Common myeloid progenitor, CD34-positive (primary cell): ENCODE results near the gene PRKCB.

Experiments
- CTCF ChIA-PET: fragments of 350-600 bp; sonication (Branson Sonifier 250); formaldehyde crosslinking; loops from one replicate; lab custom pipeline; 2021; ENCODE audit warnings: antibody characterized with exemption; lab: Charles Lee
- POLR2A ChIA-PET: fragments of 350-600 bp; sonication (Branson Sonifier 250); formaldehyde crosslinking; loops from one replicate; lab custom pipeline; 2021; ENCODE audit warnings: antibody characterized with exemption; lab: Charles Lee
- DNase-seq, 3 donors: peaks; one replicate each; pipeline versions ENCODE4 v3.0.0 to v3.0.0-alpha.2; 2013
- H3K27ac ChIP-seq, 2 experiments: 1 replicate in 1 of 2; 2 replicates in 1 of 2; pipeline ENCODE4 v1.7.0; 2013; ENCODE audit warnings: inconsistent platforms in 2 of 2, low read length in 2 of 2, mild to moderate bottlenecking in 2 of 2, low read depth in 1 of 2, moderate library complexity in 1 of 2; ENCODE audit not compliant: severe bottlenecking in 2 of 2, insufficient read depth in 1 of 2, poor library complexity in 1 of 2
- H3K27me3 ChIP-seq, 5 experiments: replicated peaks in 2 of 5; 1 replicate in 3 of 5; 2 replicates in 2 of 5; pipeline versions ENCODE4 v1.6.1 to v1.7.0; 2013; ENCODE audit warnings: low read length in 4 of 5, mild to moderate bottlenecking in 2 of 5, moderate library complexity in 2 of 5, inconsistent platforms in 1 of 5; ENCODE audit not compliant: insufficient read depth in 5 of 5, control insufficient read depth in 4 of 5
- H3K36me3 ChIP-seq, 4 experiments: 1 replicate in 2 of 4; 2 replicates in 2 of 4; pipeline versions ENCODE4 v1.6.1 to v1.7.0; 2013; ENCODE audit warnings: low read length in 3 of 4, control low read depth in 1 of 4, mild to moderate bottlenecking in 1 of 4; ENCODE audit not compliant: control insufficient read depth in 4 of 4, insufficient read depth in 4 of 4
- H3K4me1 ChIP-seq, 4 experiments: 1 replicate in 3 of 4; 2 replicates in 1 of 4; pipeline versions ENCODE4 v1.6.1 to v1.7.1; 2013; ENCODE audit warnings: low read length in 3 of 4, mild to moderate bottlenecking in 3 of 4, control low read depth in 1 of 4, inconsistent platforms in 1 of 4, moderate library complexity in 1 of 4; ENCODE audit not compliant: control insufficient read depth in 4 of 4, insufficient read depth in 4 of 4; ENCODE audit errors: control extremely low read depth in 1 of 4
- H3K4me3 ChIP-seq, 7 experiments: 1 replicate in 4 of 7; 2 replicates in 3 of 7; pipeline versions ENCODE4 v1.5.1 to v1.7.0; 2013; ENCODE audit warnings: mild to moderate bottlenecking in 7 of 7, low read length in 6 of 7, moderate library complexity in 6 of 7, inconsistent platforms in 2 of 7, low read depth in 2 of 7, control low read depth in 1 of 7; ENCODE audit not compliant: insufficient read depth in 4 of 7, control insufficient read depth in 1 of 7; ENCODE audit errors: extremely low read depth in 1 of 7
- H3K9me3 ChIP-seq, 5 experiments: 1 replicate in 4 of 5; 2 replicates in 1 of 5; pipeline versions ENCODE4 v1.6.1 to v1.7.1; 2013; ENCODE audit warnings: low read length in 4 of 5, mild to moderate bottlenecking in 2 of 5, inconsistent platforms in 1 of 5, low read depth in 1 of 5, moderate library complexity in 1 of 5; ENCODE audit not compliant: control insufficient read depth in 4 of 5, insufficient read depth in 2 of 5; ENCODE audit errors: control extremely low read depth in 1 of 5
- WGBS: methylation state at CpG from one replicate; pipeline ENCODE4 v1.1.5; 2013; ENCODE audit not compliant: insufficient coverage; 5-methylcytosine and 5-hydroxymethylcytosine counted together

Gene PRKCB

GRCh38 chr16:23868136-23868535 is 32.4 kb downstream of the PRKCB start:
- CTCF ChIA-PET: interaction anchor here (0.9 to 3.2 kb wide), 4 partner anchors 9 to 65 kb away, joined by 3 to 10 read pairs (median 5); no protein-coding TSS in a partner anchor
- POLR2A ChIA-PET: no interaction called here

GRCh38 chr16:23869052-23869451 is 33.3 kb downstream of the PRKCB start:
- WGBS: no CpG with 5 or more reads among the region's 5 CpGs
- H3K27me3 ChIP-seq: no peaks in the 10 kb centered on the region
- peaks cover 31 to 65% (median 50%) of the 10 kb centered on the region in 4 experiments for H3K4me1 ChIP-seq
- no peaks in the 10 kb centered on the region for H3K9me3 ChIP-seq
- POLR2A ChIA-PET: no interaction called here
- DNase-seq: no peak
- peaks cover 0 to 4% (median 0%) of the 10 kb centered on the region in 4 experiments for H3K36me3 ChIP-seq
- CTCF ChIA-PET: interaction anchor here (0.9 to 3.2 kb wide), 4 partner anchors 9 to 66 kb away, joined by 3 to 10 read pairs (median 5); no protein-coding TSS in a partner anchor
- H3K27ac ChIP-seq: no peak overlapping the region
- H3K4me3 ChIP-seq: no peak overlapping the region

More at GRCh38 chr16:23868136-23868535, 32.4 kb downstream of the PRKCB start:
- WGBS: 0% methylated on average over 1 of the region's 1 CpG
- Histone ChIP-seq H3K27me3 (no peaks in the 10 kb centered on the region), H3K4me1 (peaks cover 34 to 66% (median 47%) of the 10 kb centered on the region in 4 experiments), H3K27ac (no peak overlapping the region), H3K36me3 (peaks cover 0 to 4% (median 0%) of the 10 kb centered on the region in 4 experiments), H3K9me3 (no peaks in the 10 kb centered on the region), H3K4me3 (no peak overlapping the region)
- peak in 1 of 3 donors; percentile 60 for DNase-seq

- Histone ChIP-seq H3K4me3 (no peak overlapping the region), H3K9me3 (no peaks in the 10 kb centered on the region), H3K27me3 (no peaks in the 10 kb centered on the region), H3K27ac (no peak overlapping the region), H3K36me3 (peaks cover 0 to 4% (median 0%) of the 10 kb centered on the region in 4 experiments), H3K4me1 (peaks cover 17 to 62% (median 50%) of the 10 kb centered on the region in 4 experiments)
- POLR2A ChIA-PET: interaction anchor here (0.6 to 0.7 kb wide), 2 partner anchors 34 to 95 kb away, joined by 3 to 6 read pairs; no protein-coding TSS in a partner anchor
- CTCF ChIA-PET: interaction anchor here (1.0 to 4.9 kb wide), 6 partner anchors 10 to 139 kb away, joined by 3 to 15 read pairs (median 4); no protein-coding TSS in a partner anchor
- 42% methylated on average over 2 of the region's 3 CpGs for WGBS
- DNase-seq: no peak
These were observed 36.1 kb downstream of the PRKCB start for GRCh38 chr16:23871924-23872323.

DNA sequence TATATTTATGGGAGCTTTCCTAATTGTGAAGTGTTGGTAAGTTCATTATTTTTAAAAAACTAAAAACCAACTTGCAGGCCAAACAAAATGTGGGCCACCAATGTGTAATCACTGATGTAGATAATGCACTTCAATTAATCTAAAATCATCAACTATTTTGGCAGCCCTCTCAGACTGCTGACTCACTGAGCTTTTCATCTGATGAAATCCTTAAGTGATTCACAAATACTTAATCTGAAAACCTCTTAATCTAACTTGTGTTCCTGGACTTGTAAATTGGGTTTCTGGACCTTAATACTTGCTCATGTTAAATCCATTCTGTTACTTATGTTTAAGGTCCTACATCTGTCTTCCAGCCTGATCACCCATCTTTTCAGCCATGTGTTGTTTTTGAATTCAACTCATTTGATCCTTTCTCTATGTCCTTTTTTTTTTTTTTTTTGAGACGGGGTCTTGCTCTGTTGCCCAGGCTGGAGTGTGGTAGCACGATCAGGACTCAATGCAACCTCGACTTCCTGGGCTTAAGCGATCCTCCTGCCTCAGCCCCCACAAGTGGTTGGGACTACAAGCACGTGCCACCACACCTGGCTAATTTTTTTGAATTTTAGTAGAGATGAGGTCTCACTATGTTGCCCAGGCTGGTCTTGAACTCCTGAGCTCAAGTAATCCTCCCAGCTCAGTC is 39.0 kb downstream of the PRKCB start:
- DNase-seq: peak in 2 of 3 donors; percentile 69 to 76
- POLR2A ChIA-PET: interaction anchor here (0.7 to 1.3 kb wide), 2 partner anchors 16 to 78 kb away, joined by 3 read pairs; no protein-coding TSS in a partner anchor
- Histone ChIP-seq H3K27ac (peak overlapping the region in 1 of 2 experiments; percentile 43), H3K27me3 (no peaks in the 10 kb centered on the region), H3K4me3 (no peak overlapping the region), H3K9me3 (no peaks in the 10 kb centered on the region), H3K4me1 (peaks cover 18 to 66% (median 52%) of the 10 kb centered on the region in 4 experiments), H3K36me3 (peaks cover 0 to 7% (median 0%) of the 10 kb centered on the region in 4 experiments)
- CTCF ChIA-PET: interaction anchor here (1.0 to 4.9 kb wide), 4 partner anchors 11 to 136 kb away, joined by 4 to 15 read pairs (median 6); no protein-coding TSS in a partner anchor
- 63% methylated on average over 3 of the region's 5 CpGs for WGBS

GRCh38 chr16:23876256-23876896 is 40.6 kb downstream of the PRKCB start:
- H3K9me3 ChIP-seq: no peaks in the 10 kb centered on the region
- WGBS: 41% methylated on average over 4 of the region's 6 CpGs
- peak overlapping the region in 1 of 2 experiments; percentile 47 for H3K27ac ChIP-seq
- H3K27me3 ChIP-seq: no peaks in the 10 kb centered on the region
- H3K4me1 ChIP-seq: peaks cover 31 to 80% (median 61%) of the 10 kb centered on the region in 4 experiments
- H3K36me3 ChIP-seq: peaks cover 0 to 3% (median 0%) of the 10 kb centered on the region in 4 experiments
- ChIA-PET POLR2A (interaction anchor here (0.9 to 1.0 kb wide), 2 partner anchors 19 to 164 kb away, joined by 3 to 4 read pairs; no protein-coding TSS in a partner anchor), CTCF (interaction anchor here (0.6 to 5.7 kb wide), 23 partner anchors 14 to 168 kb away, joined by 3 to 117 read pairs (median 6); no protein-coding TSS in a partner anchor)
- peak overlapping the region in 2 of 7 experiments; percentile 21 to 23 for H3K4me3 ChIP-seq
- DNase-seq: no peak

- Histone ChIP-seq H3K27me3 (no peaks in the 10 kb centered on the region), H3K36me3 (peaks cover 0 to 3% (median 0%) of the 10 kb centered on the region in 4 experiments), H3K9me3 (no peaks in the 10 kb centered on the region), H3K4me3 (no peak overlapping the region), H3K27ac (no peak overlapping the region), H3K4me1 (peaks cover 36 to 78% (median 61%) of the 10 kb centered on the region in 4 experiments)
- POLR2A ChIA-PET: interaction anchor here (0.6 to 1.0 kb wide), 3 partner anchors 18 to 308 kb away, joined by 3 to 4 read pairs (median 4); no protein-coding TSS in a partner anchor
- peak; percentile 56 to 69 (median 68) for DNase-seq
- 94% methylated on average over 6 of the region's 9 CpGs for WGBS
- CTCF ChIA-PET: interaction anchor here (0.6 to 5.7 kb wide), 39 partner anchors 8 to 258 kb away, joined by 3 to 117 read pairs (median 5); no protein-coding TSS in a partner anchor
These were observed 41.6 kb downstream of the PRKCB start for GRCh38 chr16:23877107-23878070.
